ENCODE measurements around the gene HIPK3.
A peak's percentile ranks its signal among the peaks of the same experiment; 100 is the strongest.

The HIPK3 gene

GRCh38 chr11:33399421-33399820 is 142.2 kb downstream of the HIPK3 start:
- no peak for DNase-seq

- DNase-seq = no peak
Measured at GRCh38 chr11:33402066-33402465, 144.9 kb downstream of the HIPK3 start.

GRCh38 chr11:33403344-33403743 is 146.2 kb downstream of the HIPK3 start:
- DNase-seq = no peak

- DNase-seq = peak; percentile 52
Measured at GRCh38 chr11:33405834-33406602, 148.8 kb downstream of the HIPK3 start.
